K562 (cell line): ENCODE measurements around the gene PIGQ. TPM values are rescaled to one million over a fixed set of nuclear protein-coding genes. Genes with fewer than 3 reads are reported as not detected.

Experiments
- BDP1 ChIP-seq: IDR thresholded peaks from 3 replicates; pipeline ENCODE4 v1.6.1; 2011; ENCODE audit not compliant: insufficient read length, insufficient read depth
- HDAC8 ChIP-seq: fragments of 450-650 bp; IDR thresholded peaks from 2 replicates; pipeline ENCODE4 v1.6.1; 2016; ENCODE audit warnings: mild to moderate bottlenecking, missing genetic modification characterization, moderate library complexity, missing compliant biosample characterization
- POLR2H ChIP-seq: IDR thresholded peaks from 2 replicates; pipeline ENCODE4 v1.6.1; 2016; ENCODE audit warnings: missing genetic modification characterization, low read depth, mild to moderate bottlenecking, control low read depth, missing compliant biosample characterization, moderate library complexity
- SMARCE1 ChIP-seq: fragments of 450-650 bp; IDR thresholded peaks from 2 replicates; pipeline ENCODE4 v1.7.1; 2016; ENCODE audit warnings: mild to moderate bottlenecking
- SNRNP70 ChIP-seq: fragments of 200-400 bp; formaldehyde crosslinking; optimal IDR thresholded peaks from 2 replicates; pipeline ENCODE3; 2017; ENCODE audit warnings: low read depth, low read length
- ZEB2 ChIP-seq: fragments of 450-650 bp; IDR thresholded peaks from 2 replicates; pipeline ENCODE4 v1.6.1; 2016
- ZNF184 ChIP-seq: sonication (generic); formaldehyde crosslinking; IDR thresholded peaks from 2 replicates; pipeline ENCODE4 v1.5.0; 2020; ENCODE audit warnings: missing genetic modification reagents
- ZNF41 ChIP-seq: fragments of 250-450 bp; sonication (Bioruptor Pico); conservative IDR thresholded peaks from 2 replicates; pipeline ENCODE4 v1.4.0; 2020; ENCODE audit warnings: mild to moderate bottlenecking
- ZNF764 ChIP-seq: fragments of 250-450 bp; sonication (Bioruptor Pico); IDR thresholded peaks from 2 replicates; pipeline ENCODE4 v1.4.0; 2020; ENCODE audit warnings: low read depth, mild to moderate bottlenecking, moderate library complexity
- polyA plus RNA-seq, 8 experiments: library from polyadenylated mRNA; depleted of rRNA in 4 of 8; stranded (reverse) in 5 of 8; unstranded in 3 of 8; fragments of >200 nt; fragmentation: Nextera tagmentation in 2 of 8; fragmentation: Illumina TruSeq in 1 of 8; extraction: Ambion mirVana in 2 of 8; extraction: Trizol in 1 of 8; gene quantifications; 2 replicates each; pipeline versions ENCODE4 v1.2.1 to v1.2.3, GENCODE V29; 2011 to 2014; ENCODE audit warnings: inconsistent platforms in 1 of 8, missing spikeins in 1 of 8
- total RNA-seq, 7 experiments: library from RNA; depleted of rRNA in 6 of 7; stranded (reverse); fragments of >200 nt in 6 of 7; fragmentation: Illumina TruSeq in 2 of 7; extraction: Trizol in 2 of 7; gene quantifications; 2 replicates each; pipeline versions ENCODE4 v1.2.1 to v1.2.3, GENCODE V29; 2011 to 2021; ENCODE audit warnings: low replicate concordance in 1 of 7
- TF ChIP-seq, protein P1 (sequence below): IDR thresholded peaks from 3 replicates; pipeline ENCODE4 v1.6.1; 2011; ENCODE audit warnings: borderline replicate concordance, mild to moderate bottlenecking, moderate library complexity; ENCODE audit not compliant: insufficient read length; ENCODE audit errors: extremely low read depth
- TF ChIP-seq, protein P2 (sequence below): fragments of 450-650 bp; IDR thresholded peaks from 2 replicates; pipeline ENCODE4 v1.6.1; 2017; ENCODE audit warnings: antibody characterized with exemption, mild to moderate bottlenecking
- TF ChIP-seq, protein P3 (sequence below): fragments of 200-800 bp; sonication (Bioruptor generic); IDR thresholded peaks from 2 replicates; pipeline ENCODE4 v1.6.1; 2017; ENCODE audit warnings: missing genetic modification characterization, missing compliant biosample characterization
- TF ChIP-seq, protein P4 (sequence below): fragments of 250-450 bp; sonication (Bioruptor Pico); IDR thresholded peaks from 2 replicates; pipeline ENCODE4 v1.8.0; 2021; ENCODE audit warnings: moderate library complexity, mild to moderate bottlenecking, inconsistent platforms
- TF ChIP-seq, protein P5 (sequence below): fragments of 450-650 bp; IDR thresholded peaks from 2 replicates; pipeline ENCODE4 v1.7.1; 2018; ENCODE audit warnings: mild to moderate bottlenecking, low read depth; ENCODE audit not compliant: partially characterized antibody

Gene PIGQ
- total and polyA plus RNA-seq, 9 of the 15 experiments (the other 6 are each of a cell fraction or from before 2014, with no cell fraction given): 0.20 to 49.6 (median 11.7) TPM

DNA sequence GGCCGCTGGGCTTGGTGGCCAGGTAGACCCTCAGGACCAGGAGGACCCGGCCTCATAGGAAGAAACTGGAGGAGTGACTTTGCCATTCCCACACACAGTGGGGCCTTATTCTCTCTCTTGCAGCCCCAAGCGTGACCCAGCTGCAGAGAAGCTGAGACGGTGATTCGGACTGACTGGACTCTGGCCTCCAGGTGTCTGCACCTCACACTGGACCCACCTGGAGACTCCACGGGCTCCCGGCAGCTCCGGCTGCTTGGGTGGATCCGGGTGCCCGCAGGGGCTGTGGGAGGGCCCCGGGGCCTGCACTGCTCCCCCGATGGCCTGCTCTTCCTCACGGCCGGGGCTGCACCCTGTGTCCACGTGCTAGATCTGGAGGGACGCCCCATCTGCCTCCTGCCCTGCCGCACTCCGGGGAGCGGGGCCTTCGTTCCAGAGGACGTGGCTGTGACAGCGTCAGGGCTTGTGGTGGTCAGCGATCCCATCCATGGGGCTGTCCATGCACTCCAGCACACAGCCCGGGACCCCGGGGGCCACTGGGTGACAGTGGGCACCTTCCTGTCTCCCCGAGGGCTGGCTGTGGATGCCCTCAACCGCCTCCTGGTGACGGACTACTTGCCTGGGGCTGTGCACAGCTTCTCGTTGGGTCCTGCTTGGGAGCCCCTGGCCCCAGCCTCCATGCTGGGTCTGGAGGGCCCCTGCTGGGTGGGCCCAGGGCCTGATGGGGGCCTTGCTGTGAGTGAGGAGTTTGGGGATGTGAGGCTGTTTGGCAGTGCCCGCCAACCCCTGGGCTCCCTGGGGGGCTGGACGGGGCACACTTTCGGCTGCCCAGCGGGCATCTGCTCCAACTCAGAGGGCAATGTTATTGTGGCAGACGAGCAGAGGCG, 2.2 kb upstream of the PIGQ start (continued):
- TF ChIP-seq, protein P1, sequence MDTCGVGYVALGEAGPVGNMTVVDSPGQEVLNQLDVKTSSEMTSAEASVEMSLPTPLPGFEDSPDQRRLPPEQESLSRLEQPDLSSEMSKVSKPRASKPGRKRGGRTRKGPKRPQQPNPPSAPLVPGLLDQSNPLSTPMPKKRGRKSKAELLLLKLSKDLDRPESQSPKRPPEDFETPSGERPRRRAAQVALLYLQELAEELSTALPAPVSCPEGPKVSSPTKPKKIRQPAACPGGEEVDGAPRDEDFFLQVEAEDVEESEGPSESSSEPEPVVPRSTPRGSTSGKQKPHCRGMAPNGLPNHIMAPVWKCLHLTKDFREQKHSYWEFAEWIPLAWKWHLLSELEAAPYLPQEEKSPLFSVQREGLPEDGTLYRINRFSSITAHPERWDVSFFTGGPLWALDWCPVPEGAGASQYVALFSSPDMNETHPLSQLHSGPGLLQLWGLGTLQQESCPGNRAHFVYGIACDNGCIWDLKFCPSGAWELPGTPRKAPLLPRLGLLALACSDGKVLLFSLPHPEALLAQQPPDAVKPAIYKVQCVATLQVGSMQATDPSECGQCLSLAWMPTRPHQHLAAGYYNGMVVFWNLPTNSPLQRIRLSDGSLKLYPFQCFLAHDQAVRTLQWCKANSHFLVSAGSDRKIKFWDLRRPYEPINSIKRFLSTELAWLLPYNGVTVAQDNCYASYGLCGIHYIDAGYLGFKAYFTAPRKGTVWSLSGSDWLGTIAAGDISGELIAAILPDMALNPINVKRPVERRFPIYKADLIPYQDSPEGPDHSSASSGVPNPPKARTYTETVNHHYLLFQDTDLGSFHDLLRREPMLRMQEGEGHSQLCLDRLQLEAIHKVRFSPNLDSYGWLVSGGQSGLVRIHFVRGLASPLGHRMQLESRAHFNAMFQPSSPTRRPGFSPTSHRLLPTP: no peak
- TF ChIP-seq ZNF184 (CRISPR knock-in tag): no peak
- no peak for TF ChIP-seq SMARCE1
- TF ChIP-seq, protein P2, sequence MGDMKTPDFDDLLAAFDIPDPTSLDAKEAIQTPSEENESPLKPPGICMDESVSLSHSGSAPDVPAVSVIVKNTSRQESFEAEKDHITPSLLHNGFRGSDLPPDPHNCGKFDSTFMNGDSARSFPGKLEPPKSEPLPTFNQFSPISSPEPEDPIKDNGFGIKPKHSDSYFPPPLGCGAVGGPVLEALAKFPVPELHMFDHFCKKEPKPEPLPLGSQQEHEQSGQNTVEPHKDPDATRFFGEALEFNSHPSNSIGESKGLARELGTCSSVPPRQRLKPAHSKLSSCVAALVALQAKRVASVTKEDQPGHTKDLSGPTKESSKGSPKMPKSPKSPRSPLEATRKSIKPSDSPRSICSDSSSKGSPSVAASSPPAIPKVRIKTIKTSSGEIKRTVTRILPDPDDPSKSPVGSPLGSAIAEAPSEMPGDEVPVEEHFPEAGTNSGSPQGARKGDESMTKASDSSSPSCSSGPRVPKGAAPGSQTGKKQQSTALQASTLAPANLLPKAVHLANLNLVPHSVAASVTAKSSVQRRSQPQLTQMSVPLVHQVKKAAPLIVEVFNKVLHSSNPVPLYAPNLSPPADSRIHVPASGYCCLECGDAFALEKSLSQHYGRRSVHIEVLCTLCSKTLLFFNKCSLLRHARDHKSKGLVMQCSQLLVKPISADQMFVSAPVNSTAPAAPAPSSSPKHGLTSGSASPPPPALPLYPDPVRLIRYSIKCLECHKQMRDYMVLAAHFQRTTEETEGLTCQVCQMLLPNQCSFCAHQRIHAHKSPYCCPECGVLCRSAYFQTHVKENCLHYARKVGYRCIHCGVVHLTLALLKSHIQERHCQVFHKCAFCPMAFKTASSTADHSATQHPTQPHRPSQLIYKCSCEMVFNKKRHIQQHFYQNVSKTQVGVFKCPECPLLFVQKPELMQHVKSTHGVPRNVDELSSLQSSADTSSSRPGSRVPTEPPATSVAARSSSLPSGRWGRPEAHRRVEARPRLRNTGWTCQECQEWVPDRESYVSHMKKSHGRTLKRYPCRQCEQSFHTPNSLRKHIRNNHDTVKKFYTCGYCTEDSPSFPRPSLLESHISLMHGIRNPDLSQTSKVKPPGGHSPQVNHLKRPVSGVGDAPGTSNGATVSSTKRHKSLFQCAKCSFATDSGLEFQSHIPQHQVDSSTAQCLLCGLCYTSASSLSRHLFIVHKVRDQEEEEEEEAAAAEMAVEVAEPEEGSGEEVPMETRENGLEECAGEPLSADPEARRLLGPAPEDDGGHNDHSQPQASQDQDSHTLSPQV: peak; percentile 71
- TF ChIP-seq BDP1: no peak
- TF ChIP-seq, protein P3, sequence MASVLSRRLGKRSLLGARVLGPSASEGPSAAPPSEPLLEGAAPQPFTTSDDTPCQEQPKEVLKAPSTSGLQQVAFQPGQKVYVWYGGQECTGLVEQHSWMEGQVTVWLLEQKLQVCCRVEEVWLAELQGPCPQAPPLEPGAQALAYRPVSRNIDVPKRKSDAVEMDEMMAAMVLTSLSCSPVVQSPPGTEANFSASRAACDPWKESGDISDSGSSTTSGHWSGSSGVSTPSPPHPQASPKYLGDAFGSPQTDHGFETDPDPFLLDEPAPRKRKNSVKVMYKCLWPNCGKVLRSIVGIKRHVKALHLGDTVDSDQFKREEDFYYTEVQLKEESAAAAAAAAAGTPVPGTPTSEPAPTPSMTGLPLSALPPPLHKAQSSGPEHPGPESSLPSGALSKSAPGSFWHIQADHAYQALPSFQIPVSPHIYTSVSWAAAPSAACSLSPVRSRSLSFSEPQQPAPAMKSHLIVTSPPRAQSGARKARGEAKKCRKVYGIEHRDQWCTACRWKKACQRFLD: peak; percentile 69; the same call in 1 of the 2 replicates
- no peak for TF ChIP-seq ZNF41 (CRISPR knock-in tag)
- TF ChIP-seq POLR2H (tag): no peak
- no peak for TF ChIP-seq ZNF764 (CRISPR knock-in tag)
- no peak for TF ChIP-seq SNRNP70
- TF ChIP-seq, protein P4, sequence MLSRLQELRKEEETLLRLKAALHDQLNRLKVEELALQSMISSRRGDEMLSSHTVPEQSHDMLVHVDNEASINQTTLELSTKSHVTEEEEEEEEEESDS (CRISPR knock-in tag): no peak
- TF ChIP-seq ZEB2: 0 out of 2 replicates have a peak, but pooled peaks have one; percentile 8
- TF ChIP-seq, protein P5, sequence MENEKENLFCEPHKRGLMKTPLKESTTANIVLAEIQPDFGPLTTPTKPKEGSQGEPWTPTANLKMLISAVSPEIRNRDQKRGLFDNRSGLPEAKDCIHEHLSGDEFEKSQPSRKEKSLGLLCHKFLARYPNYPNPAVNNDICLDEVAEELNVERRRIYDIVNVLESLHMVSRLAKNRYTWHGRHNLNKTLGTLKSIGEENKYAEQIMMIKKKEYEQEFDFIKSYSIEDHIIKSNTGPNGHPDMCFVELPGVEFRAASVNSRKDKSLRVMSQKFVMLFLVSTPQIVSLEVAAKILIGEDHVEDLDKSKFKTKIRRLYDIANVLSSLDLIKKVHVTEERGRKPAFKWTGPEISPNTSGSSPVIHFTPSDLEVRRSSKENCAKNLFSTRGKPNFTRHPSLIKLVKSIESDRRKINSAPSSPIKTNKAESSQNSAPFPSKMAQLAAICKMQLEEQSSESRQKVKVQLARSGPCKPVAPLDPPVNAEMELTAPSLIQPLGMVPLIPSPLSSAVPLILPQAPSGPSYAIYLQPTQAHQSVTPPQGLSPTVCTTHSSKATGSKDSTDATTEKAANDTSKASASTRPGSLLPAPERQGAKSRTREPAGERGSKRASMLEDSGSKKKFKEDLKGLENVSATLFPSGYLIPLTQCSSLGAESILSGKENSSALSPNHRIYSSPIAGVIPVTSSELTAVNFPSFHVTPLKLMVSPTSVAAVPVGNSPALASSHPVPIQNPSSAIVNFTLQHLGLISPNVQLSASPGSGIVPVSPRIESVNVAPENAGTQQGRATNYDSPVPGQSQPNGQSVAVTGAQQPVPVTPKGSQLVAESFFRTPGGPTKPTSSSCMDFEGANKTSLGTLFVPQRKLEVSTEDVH: no peak
- no peak for TF ChIP-seq HDAC8 (tag)
